ENCODE data around the gene KCNT1.

DNA sequence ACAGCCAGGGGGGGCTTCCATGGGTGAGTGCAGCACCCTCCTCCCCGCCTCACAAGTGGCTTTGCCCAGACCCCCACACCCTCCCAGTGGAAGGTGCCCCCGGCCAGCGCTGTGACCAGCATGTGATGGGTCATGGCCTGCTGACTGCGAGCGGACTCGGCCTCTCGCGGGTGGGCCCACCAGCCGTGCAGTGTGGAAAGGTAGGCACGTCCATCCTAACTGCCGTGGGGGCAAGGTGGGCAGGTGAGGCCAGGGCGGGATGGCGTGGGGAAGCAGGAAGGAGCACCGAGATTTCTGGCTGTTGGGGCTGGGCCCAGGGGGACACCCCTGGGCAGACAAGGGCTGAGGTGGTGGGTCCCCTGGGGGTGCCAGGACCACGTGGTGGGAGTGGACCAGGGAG, 14.8 kb upstream of the KCNT1 start:
- TF ChIP-seq, protein P1, sequence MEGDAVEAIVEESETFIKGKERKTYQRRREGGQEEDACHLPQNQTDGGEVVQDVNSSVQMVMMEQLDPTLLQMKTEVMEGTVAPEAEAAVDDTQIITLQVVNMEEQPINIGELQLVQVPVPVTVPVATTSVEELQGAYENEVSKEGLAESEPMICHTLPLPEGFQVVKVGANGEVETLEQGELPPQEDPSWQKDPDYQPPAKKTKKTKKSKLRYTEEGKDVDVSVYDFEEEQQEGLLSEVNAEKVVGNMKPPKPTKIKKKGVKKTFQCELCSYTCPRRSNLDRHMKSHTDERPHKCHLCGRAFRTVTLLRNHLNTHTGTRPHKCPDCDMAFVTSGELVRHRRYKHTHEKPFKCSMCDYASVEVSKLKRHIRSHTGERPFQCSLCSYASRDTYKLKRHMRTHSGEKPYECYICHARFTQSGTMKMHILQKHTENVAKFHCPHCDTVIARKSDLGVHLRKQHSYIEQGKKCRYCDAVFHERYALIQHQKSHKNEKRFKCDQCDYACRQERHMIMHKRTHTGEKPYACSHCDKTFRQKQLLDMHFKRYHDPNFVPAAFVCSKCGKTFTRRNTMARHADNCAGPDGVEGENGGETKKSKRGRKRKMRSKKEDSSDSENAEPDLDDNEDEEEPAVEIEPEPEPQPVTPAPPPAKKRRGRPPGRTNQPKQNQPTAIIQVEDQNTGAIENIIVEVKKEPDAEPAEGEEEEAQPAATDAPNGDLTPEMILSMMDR (IDR thresholded peaks at IDR 0.05) = no peak
- TF ChIP-seq POLR2A (IDR thresholded peaks at IDR 0.05) = no peak
